ENCODE data around the gene CLMN. TPM values are rescaled to one million over a fixed set of nuclear protein-coding genes. Genes with fewer than 3 reads are reported as not detected.

CLMN gene
- total RNA-seq, 1 experiment from 2014 or later, result 33.4 TPM

- Histone ChIP-seq H3K4me3 (replicated peaks in 1 of 2; ENCODE audit: low read depth in 1 of 2, low read length in 2 of 2) (no peak overlapping the region), H3K79me2 (ENCODE audit: insufficient read depth, low read length) (no peaks in the 10 kb centered on the region), H4K20me1 (ENCODE audit: insufficient read depth) (no peaks in the 10 kb centered on the region), H3K27ac (ENCODE audit: low read depth, low read length) (no peak overlapping the region), H3K27me3 (ENCODE audit: insufficient read depth, low read length) (no peaks in the 10 kb centered on the region), H3K9ac (ENCODE audit: low read length) (no peak overlapping the region), H3K4me2 (ENCODE audit: low read length) (no peak overlapping the region), H2AFZ (ENCODE audit: low read depth, low read length, poor library complexity, severe bottlenecking) (no peak overlapping the region), H3K9me3 (ENCODE audit: control insufficient read depth in 1 of 2, insufficient read depth in 1 of 2, low read depth in 1 of 2, low read length in 2 of 2) (peaks cover 0 to 6% of the 10 kb centered on the region in 2 experiments; a peak in 1 of 4 replicates), H3K9me2 (ENCODE audit: insufficient read depth) (0 out of 2 replicates have a peak, but pooled peaks cover 2% of the 10 kb centered on the region), H3K4me1 (ENCODE audit: control insufficient read depth in 1 of 2, insufficient read depth in 2 of 2, low read length in 2 of 2) (peaks cover 0 to 8% of the 10 kb centered on the region in 2 experiments; a peak in 1 of 4 replicates), H3K36me3 (ENCODE audit: control insufficient read depth in 1 of 2, insufficient read depth in 2 of 2, low read length in 2 of 2) (no peaks in the 10 kb centered on the region)
- intact Hi-C loops (cut with micrococcal nuclease), result no loop called here
- ChIA-PET POLR2A (no interaction called here), RAD21 (ENCODE audit: low non-redundant PET in 1 of 2, low total read pairs in 2 of 2, uncharacterized antibody in 2 of 2, unreplicated experiment in 2 of 2) (no interaction called here), CTCF (no interaction called here)
- TF ChIP-seq POLR2AphosphoS5 (IDR thresholded peaks at IDR 0.05; ENCODE audit: low read depth, low read length) (no peak), JUND (IDR thresholded peaks at IDR 0.05) (no peak), RAD21 (IDR thresholded peaks at IDR 0.05; ENCODE audit: low read depth) (no peak)
- DNase-seq (ENCODE audit: low read depth, low spot score) (no peak), ATAC-seq (no peak)
- no TSS peak for BruUV-seq (replicated peaks)
Measured at GRCh38 chr14:95341115-95341514, 21.4 kb upstream of the CLMN start.

- POLR2A ChIA-PET, result no interaction called here
- DNase-seq (ENCODE audit: low read depth, low spot score), result no peak
- no peak for TF ChIP-seq ELF1 (IDR thresholded peaks at IDR 0.05; ENCODE audit: borderline replicate concordance, low read depth)
- no peak for TF ChIP-seq EZH2 (IDR thresholded peaks at IDR 0.05)
- no peak for TF ChIP-seq POLR2AphosphoS5 (IDR thresholded peaks at IDR 0.05; ENCODE audit: low read depth, low read length)
- TF ChIP-seq JUND (IDR thresholded peaks at IDR 0.05), result no peak
- TF ChIP-seq ATF3 (IDR thresholded peaks at IDR 0.05), result no peak
- TF ChIP-seq EGR1 (IDR thresholded peaks at IDR 0.05; ENCODE audit: low read depth), result no peak
- TF ChIP-seq POLR2A (IDR thresholded peaks at IDR 0.05; ENCODE audit: borderline replicate concordance, extremely low read depth, insufficient read depth, insufficient read length), result no peak
- intact Hi-C loops (cut with micrococcal nuclease), result no loop called here
- Histone ChIP-seq H3K4me2 (ENCODE audit: low read length) (peak overlapping the region; percentile 23), H3K36me3 (ENCODE audit: control insufficient read depth in 1 of 2, insufficient read depth in 2 of 2, low read length in 2 of 2) (no peaks in the 10 kb centered on the region), H3K9me2 (ENCODE audit: insufficient read depth) (0 out of 2 replicates have a peak, but pooled peaks cover 2% of the 10 kb centered on the region), H3K79me2 (ENCODE audit: insufficient read depth, low read length) (no peaks in the 10 kb centered on the region), H2AFZ (ENCODE audit: low read depth, low read length, poor library complexity, severe bottlenecking) (no peak overlapping the region), H3K9me3 (ENCODE audit: control insufficient read depth in 1 of 2, insufficient read depth in 1 of 2, low read depth in 1 of 2, low read length in 2 of 2) (peaks cover 0 to 6% of the 10 kb centered on the region in 2 experiments; a peak in 1 of 4 replicates), H3K27ac (ENCODE audit: low read depth, low read length) (no peak overlapping the region), H3K27me3 (ENCODE audit: insufficient read depth, low read length) (no peaks in the 10 kb centered on the region), H3K4me1 (ENCODE audit: control insufficient read depth in 1 of 2, insufficient read depth in 2 of 2, low read length in 2 of 2) (peaks cover 0 to 8% of the 10 kb centered on the region in 2 experiments; a peak in 1 of 4 replicates), H3K9ac (ENCODE audit: low read length) (no peak overlapping the region), H3K4me3 (replicated peaks in 1 of 2; ENCODE audit: low read depth in 1 of 2, low read length in 2 of 2) (no peak overlapping the region), H4K20me1 (ENCODE audit: insufficient read depth) (no peaks in the 10 kb centered on the region)
- BruUV-seq (replicated peaks), result no TSS peak
- peak; percentile 38; the same call in 1 of the 2 replicates for ATAC-seq
- RAD21 ChIA-PET (ENCODE audit: low non-redundant PET in 1 of 2, low total read pairs in 2 of 2, uncharacterized antibody in 2 of 2, unreplicated experiment in 2 of 2), result no interaction called here
- CTCF ChIA-PET, result interaction anchor here (0.9 kb wide), 1 partner anchor 9 kb away, joined by 4 read pairs; no protein-coding TSS in a partner anchor
Measured at GRCh38 chr14:95340201-95340697, 20.5 kb upstream of the CLMN start.
